Neuronal stem cell (in vitro differentiated cells): ENCODE results near the gene ARHGEF4.

Experiments used
- DNase-seq: peaks from one replicate; pipeline ENCODE4 v3.0.0-alpha.2; 2013; ENCODE audit warnings: low spot score
- H2AFZ ChIP-seq: one replicate; pipeline ENCODE4 v1.6.1; 2013; ENCODE audit warnings: mild to moderate bottlenecking, low read length, inconsistent platforms
- H2AK5ac ChIP-seq: 2 replicates; pipeline ENCODE4 v1.6.1; 2013; ENCODE audit warnings: low read depth, mild to moderate bottlenecking, inconsistent platforms, low read length, moderate library complexity, mixed read lengths
- H2BK120ac ChIP-seq: 2 replicates; pipeline ENCODE4 v1.6.1; 2013; ENCODE audit warnings: low read depth, mild to moderate bottlenecking, inconsistent platforms, low read length, moderate library complexity, mixed read lengths
- H2BK12ac ChIP-seq: one replicate; pipeline ENCODE4 v1.6.1; 2013; ENCODE audit warnings: low read length, inconsistent platforms
- H2BK15ac ChIP-seq: 2 replicates; pipeline ENCODE4 v1.6.1; 2013; ENCODE audit warnings: mild to moderate bottlenecking, low read length, inconsistent platforms, mixed read lengths
- H2BK5ac ChIP-seq: one replicate; pipeline ENCODE4 v1.6.1; 2013; ENCODE audit warnings: inconsistent platforms, mild to moderate bottlenecking, low read length, moderate library complexity
- H3K14ac ChIP-seq: one replicate; pipeline ENCODE4 v1.6.1; 2013; ENCODE audit warnings: low read length, inconsistent platforms
- H3K18ac ChIP-seq: 2 replicates; pipeline ENCODE4 v1.6.1; 2013; ENCODE audit warnings: low read length, inconsistent platforms
- H3K23ac ChIP-seq: 2 replicates; pipeline ENCODE4 v1.6.1; 2013; ENCODE audit warnings: low read depth, mild to moderate bottlenecking, mixed read lengths, low read length, inconsistent platforms; ENCODE audit not compliant: poor library complexity
- H3K27ac ChIP-seq: replicated peaks from 3 replicates; pipeline ENCODE4 v1.5.1; 2013; ENCODE audit warnings: low read length, inconsistent platforms
- H3K27me3 ChIP-seq, 3 experiments: 2 replicates each; pipeline ENCODE4 v1.6.1; 2013; ENCODE audit warnings: low read length in 3 of 3, mild to moderate bottlenecking in 2 of 3, inconsistent platforms in 1 of 3, low read depth in 1 of 3, mixed read lengths in 1 of 3, moderate library complexity in 1 of 3; ENCODE audit not compliant: control insufficient read depth in 3 of 3, insufficient read depth in 3 of 3
- H3K36me3 ChIP-seq, 2 donors: replicated peaks in 1 of 2; 2 replicates each; pipeline ENCODE4 v1.6.1; 2013; ENCODE audit warnings: low read length in 2 of 2; ENCODE audit not compliant: control insufficient read depth in 2 of 2, insufficient read depth in 2 of 2
- H3K4ac ChIP-seq: 2 replicates; pipeline ENCODE4 v1.6.1; 2013; ENCODE audit warnings: inconsistent platforms, mild to moderate bottlenecking, low read length, moderate library complexity
- H3K4me1 ChIP-seq, 2 donors: 1 replicate in 1 of 2; 2 replicates in 1 of 2; pipeline ENCODE4 v1.6.1; 2013; ENCODE audit warnings: low read length in 2 of 2, low read depth in 1 of 2; ENCODE audit not compliant: control insufficient read depth in 2 of 2, insufficient read depth in 1 of 2
- H3K4me2 ChIP-seq: one replicate; pipeline ENCODE4 v1.6.1; 2013; ENCODE audit warnings: mild to moderate bottlenecking, low read length, inconsistent platforms; ENCODE audit not compliant: insufficient read depth, poor library complexity, severe bottlenecking
- H3K4me3 ChIP-seq, 2 donors: 2 replicates each; pipeline ENCODE4 v1.5.1; 2013; ENCODE audit warnings: low read length in 2 of 2, mild to moderate bottlenecking in 2 of 2, inconsistent platforms in 1 of 2, moderate library complexity in 1 of 2
- H3K79me1 ChIP-seq: one replicate; pipeline ENCODE4 v1.6.1; 2013; ENCODE audit warnings: low read depth, mild to moderate bottlenecking, inconsistent platforms, low read length, moderate library complexity
- H3K9ac ChIP-seq: one replicate; pipeline ENCODE4 v1.6.1; 2013; ENCODE audit warnings: mild to moderate bottlenecking, low read depth, low read length, inconsistent platforms; ENCODE audit not compliant: poor library complexity
- H3K9me3 ChIP-seq, 2 donors: replicated peaks in 1 of 2; 2 replicates each; pipeline versions ENCODE3 to v1.6.1; 2013; ENCODE audit warnings: low read length in 2 of 2, mild to moderate bottlenecking in 2 of 2, inconsistent platforms in 1 of 2, low read depth in 1 of 2, mixed read lengths in 1 of 2, moderate library complexity in 1 of 2; ENCODE audit not compliant: control insufficient read depth in 2 of 2, insufficient read depth in 1 of 2
- H4K8ac ChIP-seq: one replicate; pipeline ENCODE4 v1.6.1; 2013; ENCODE audit warnings: low read depth, mild to moderate bottlenecking, inconsistent platforms, low read length, moderate library complexity
- H4K91ac ChIP-seq: one replicate; pipeline ENCODE4 v1.6.1; 2013; ENCODE audit warnings: low read length, low read depth, mild to moderate bottlenecking, inconsistent platforms; ENCODE audit not compliant: poor library complexity
- WGBS, 2 donors: extraction: QIAGEN DNeasy Blood & Tissue Kit; methylation state at CpG; one replicate each; pipeline ENCODE4 v1.1.7; 2013; ENCODE audit warnings: missing lambda C conversion rate in 2 of 2, mixed read lengths in 1 of 2; ENCODE audit not compliant: insufficient read length in 2 of 2, insufficient replicate concordance in 1 of 2; ENCODE audit errors: extremely low coverage in 2 of 2; 5-methylcytosine and 5-hydroxymethylcytosine counted together

ARHGEF4 gene

DNA sequence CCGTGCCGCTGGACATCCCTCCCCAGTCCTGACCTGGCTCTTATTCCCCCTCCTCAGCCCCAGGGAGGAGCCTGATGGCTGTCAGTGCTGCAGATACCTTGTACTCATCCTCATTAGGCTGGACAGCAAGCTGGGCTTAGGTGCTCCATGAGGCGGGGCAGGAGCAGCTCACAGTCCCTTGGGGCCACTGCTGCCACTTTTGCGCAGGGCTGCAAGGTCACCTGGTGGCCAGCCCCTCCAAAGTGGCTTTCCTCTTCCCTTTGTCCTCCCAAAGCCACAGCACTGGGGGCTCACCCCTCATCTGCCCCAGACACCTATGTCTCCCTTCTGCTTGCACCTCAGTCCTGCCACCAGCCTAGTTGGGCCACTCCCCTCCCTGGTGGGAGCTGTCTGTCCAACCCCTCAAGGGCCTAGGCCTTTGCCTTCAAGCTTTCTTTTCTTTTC lies 195.7 kb downstream of the ARHGEF4 start:
- Histone ChIP-seq H3K23ac (no peak overlapping the region), H3K79me1 (peaks cover 2% of the 10 kb centered on the region)

DNA sequence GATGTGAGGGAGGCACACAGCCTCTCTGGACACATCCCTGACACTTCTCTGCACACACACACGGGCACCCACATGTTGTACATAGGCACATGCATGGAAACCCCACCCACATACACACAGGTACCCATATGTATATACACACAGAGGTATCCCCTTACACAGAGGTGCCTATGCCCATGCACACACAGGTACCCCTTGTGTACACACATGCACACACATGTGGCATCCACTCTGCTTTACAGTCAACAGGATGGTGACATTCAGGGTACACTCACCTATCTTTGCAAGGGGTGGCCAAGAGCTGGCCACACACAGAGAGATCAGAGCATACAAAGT lies 197.0 kb downstream of the ARHGEF4 start:
- H3K4me3 ChIP-seq = no peak overlapping the region
- H3K27ac ChIP-seq = no peak overlapping the region
- H3K4ac ChIP-seq = no peak overlapping the region
- H2AK5ac ChIP-seq = no peak overlapping the region
- no peak overlapping the region for H2BK12ac ChIP-seq
- H3K4me2 ChIP-seq = no peak overlapping the region
- no peak overlapping the region for H3K18ac ChIP-seq
- H4K8ac ChIP-seq = no peak overlapping the region
- no peak overlapping the region for H3K23ac ChIP-seq
- peaks cover 0 to 61% (median 6%) of the 10 kb centered on the region in 3 experiments for H3K27me3 ChIP-seq
- H2BK5ac ChIP-seq = no peak overlapping the region
- peaks cover 7 to 16% of the 10 kb centered on the region in 2 donors for H3K4me1 ChIP-seq
- no CpG with 5 or more reads among the region's 1 CpG for WGBS, 2 donors
- peaks cover 2% of the 10 kb centered on the region for H3K79me1 ChIP-seq
- no peak overlapping the region for H2AFZ ChIP-seq
- H4K91ac ChIP-seq = no peak overlapping the region
- DNase-seq = no peak
- no peak overlapping the region for H2BK120ac ChIP-seq
- H3K36me3 ChIP-seq = no peaks in the 10 kb centered on the region
- H3K14ac ChIP-seq = no peak overlapping the region
- no peak overlapping the region for H3K9ac ChIP-seq
- no peaks in the 10 kb centered on the region for H3K9me3 ChIP-seq
- H2BK15ac ChIP-seq = no peak overlapping the region

More for the DNA sequence above, 195.7 kb downstream of the ARHGEF4 start:
- H3K4me1 ChIP-seq = peaks cover 7 to 16% of the 10 kb centered on the region in 2 donors
- H2BK5ac ChIP-seq = no peak overlapping the region
- H2BK12ac ChIP-seq = no peak overlapping the region
- no peak overlapping the region for H2BK120ac ChIP-seq
- no peaks in the 10 kb centered on the region for H3K9me3 ChIP-seq
- H3K9ac ChIP-seq = no peak overlapping the region
- no peak overlapping the region for H3K14ac ChIP-seq
- H2BK15ac ChIP-seq = no peak overlapping the region
- no peak overlapping the region for H4K91ac ChIP-seq
- no peak overlapping the region for H3K4me2 ChIP-seq
- H3K4me3 ChIP-seq = no peak overlapping the region
- DNase-seq = no peak
- peaks cover 0 to 69% (median 6%) of the 10 kb centered on the region in 3 experiments for H3K27me3 ChIP-seq
- peaks cover 0 to 3% of the 10 kb centered on the region in 2 donors for H3K36me3 ChIP-seq
- no peak overlapping the region for H4K8ac ChIP-seq
- no peak overlapping the region for H2AFZ ChIP-seq
- H3K27ac ChIP-seq = no peak overlapping the region
- H2AK5ac ChIP-seq = no peak overlapping the region
- H3K4ac ChIP-seq = no peak overlapping the region
- WGBS, 2 donors = no CpG with 5 or more reads among the region's 4 CpGs
- H3K18ac ChIP-seq = no peak overlapping the region

DNA sequence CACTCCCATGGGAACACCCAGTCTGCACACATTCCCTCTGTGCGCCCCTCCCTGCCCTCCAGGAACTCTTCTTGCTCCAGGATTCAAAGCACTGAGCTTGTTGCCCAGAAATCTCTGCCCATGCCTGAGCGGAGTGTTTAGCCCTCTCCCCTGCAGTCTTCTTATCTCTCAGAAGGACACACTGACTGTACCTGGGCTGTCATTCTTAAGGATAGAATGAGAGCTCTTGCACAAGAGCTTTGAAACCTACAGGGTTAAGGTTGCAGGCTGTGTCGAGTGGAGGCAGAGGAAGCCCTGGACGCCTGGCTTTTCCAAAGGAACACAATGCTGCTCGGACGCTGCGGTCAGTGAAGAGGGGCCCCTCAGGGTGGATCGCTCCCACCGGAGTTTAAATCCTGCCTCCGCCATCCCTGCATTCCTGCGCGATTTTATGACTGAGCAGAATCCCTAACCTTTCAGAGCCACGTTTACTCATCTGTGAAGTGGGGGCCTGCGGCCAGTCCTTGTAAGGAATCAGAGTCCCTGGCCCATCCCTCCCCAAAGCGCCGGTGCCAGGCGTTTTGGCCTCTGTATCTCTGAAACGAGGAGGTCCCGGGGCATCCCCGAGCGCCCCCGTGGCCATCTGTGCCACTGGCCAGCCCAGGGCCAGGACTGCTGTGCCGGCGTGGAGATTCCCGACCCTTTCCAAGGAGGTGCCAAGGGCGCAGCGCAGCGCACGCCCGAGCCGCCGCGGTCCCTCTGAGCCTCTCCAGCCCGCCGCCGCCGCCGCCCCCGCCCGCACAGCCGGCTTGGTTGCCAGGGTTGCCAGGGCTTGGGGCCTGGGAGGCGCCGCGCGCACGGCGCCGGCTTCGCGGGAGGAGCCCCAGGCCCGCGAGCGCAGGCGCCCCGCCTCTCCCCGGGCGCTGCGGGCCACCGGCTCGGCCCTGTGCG lies 197.7 kb downstream of the ARHGEF4 start:
- H2BK12ac ChIP-seq = no peak overlapping the region
- H4K91ac ChIP-seq = no peak overlapping the region
- H3K79me1 ChIP-seq = peaks cover 2% of the 10 kb centered on the region
- no peaks in the 10 kb centered on the region for H3K9me3 ChIP-seq
- no peak overlapping the region for H2BK120ac ChIP-seq
- peak; percentile 62 for DNase-seq
- peaks cover 7 to 16% of the 10 kb centered on the region in 2 donors for H3K4me1 ChIP-seq
- H3K9ac ChIP-seq = peak overlapping the region; percentile 79
- peak overlapping the region; percentile 54 to 80 for H3K4me3 ChIP-seq
- H3K36me3 ChIP-seq = no peaks in the 10 kb centered on the region
- WGBS, 2 donors = no CpG with 5 or more reads among the region's 61 CpGs
- no peak overlapping the region for H4K8ac ChIP-seq
- no peak overlapping the region for H2BK5ac ChIP-seq
- no peak overlapping the region for H3K4ac ChIP-seq
- no peak overlapping the region for H3K23ac ChIP-seq
- H3K14ac ChIP-seq = no peak overlapping the region
- peak overlapping the region; percentile 90 for H2AFZ ChIP-seq
- H3K18ac ChIP-seq = peak overlapping the region; percentile 84
- peak overlapping the region; percentile 95 for H3K4me2 ChIP-seq
- H3K27ac ChIP-seq = no peak overlapping the region
- H2AK5ac ChIP-seq = peak overlapping the region; percentile 66
- H2BK15ac ChIP-seq = no peak overlapping the region
- peaks cover 0 to 61% (median 6%) of the 10 kb centered on the region in 3 experiments for H3K27me3 ChIP-seq

- H3K4ac ChIP-seq = peak overlapping the region; percentile 43
- peak overlapping the region; percentile 90 for H2AFZ ChIP-seq
- H3K9me3 ChIP-seq = no peaks in the 10 kb centered on the region
- H2BK5ac ChIP-seq = no peak overlapping the region
- peaks cover 2% of the 10 kb centered on the region for H3K79me1 ChIP-seq
- no CpG with 5 or more reads among the region's 65 CpGs for WGBS, 2 donors
- H3K18ac ChIP-seq = peak overlapping the region; percentile 98
- H4K8ac ChIP-seq = peak overlapping the region; percentile 48
- H2BK12ac ChIP-seq = peak overlapping the region; percentile 66
- H3K36me3 ChIP-seq = no peaks in the 10 kb centered on the region
- peaks cover 7 to 16% of the 10 kb centered on the region in 2 donors for H3K4me1 ChIP-seq
- H3K14ac ChIP-seq = peak overlapping the region; percentile 31
- peak overlapping the region; percentile 95 for H3K4me2 ChIP-seq
- H2BK15ac ChIP-seq = peak overlapping the region; percentile 63
- H3K4me3 ChIP-seq = peak overlapping the region; percentile 54 to 80
- H4K91ac ChIP-seq = no peak overlapping the region
- no peak for DNase-seq
- H3K23ac ChIP-seq = peak overlapping the region; percentile 38
- H2AK5ac ChIP-seq = peak overlapping the region; percentile 89
- H3K9ac ChIP-seq = peak overlapping the region; percentile 85
- H3K27ac ChIP-seq = no peak overlapping the region
- H2BK120ac ChIP-seq = peak overlapping the region; percentile 1
- peaks cover 0 to 61% (median 6%) of the 10 kb centered on the region in 3 experiments for H3K27me3 ChIP-seq
Observed at GRCh38 chr2:131035112-131035825, 198.6 kb downstream of the ARHGEF4 start.
